T-helper 2 cell (primary cell): ENCODE data around the gene EMILIN2.
"Not testable (repeated sequence)": the region's sequence is repeated elsewhere in the genome, so short reads cannot be mapped to it uniquely, and the experiment has no call there.

Experiments used
- DNase-seq, 5 experiments: peaks; one replicate each; pipeline versions ENCODE4 v3.0.0 to v3.0.0-alpha.2; 2012 to 2022

The EMILIN2 gene

DNA sequence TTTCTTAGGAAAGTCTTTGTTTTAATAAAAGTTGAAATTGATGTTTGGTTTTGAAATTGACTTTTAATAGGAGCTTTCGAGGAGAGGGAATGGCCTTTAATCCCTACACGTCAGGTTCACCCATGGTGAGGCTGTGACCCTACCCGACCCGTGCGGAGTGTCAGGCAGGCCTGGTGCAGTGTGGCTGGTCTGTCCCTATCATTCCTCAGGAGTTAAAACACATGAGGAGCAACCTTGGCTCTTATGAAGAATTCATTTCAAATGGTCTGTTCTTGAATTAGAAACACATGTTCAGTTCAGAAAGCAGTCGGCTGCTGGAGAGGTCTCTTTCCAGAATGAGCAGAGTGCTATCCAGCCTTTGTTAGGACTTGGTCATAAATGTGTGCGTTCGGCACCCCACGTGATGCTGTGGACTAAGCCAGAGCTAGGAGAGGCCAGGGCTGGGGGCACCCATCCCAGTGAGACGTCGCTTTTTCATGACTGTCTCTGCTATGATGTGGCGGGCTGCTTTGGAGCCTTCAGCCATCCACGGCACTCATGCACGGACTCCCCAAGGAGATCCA lies 54.7 kb downstream of the EMILIN2 start:
- no peak for DNase-seq

GRCh38 chr18:2902327-2902726 lies 55.5 kb downstream of the EMILIN2 start:
- no peak for DNase-seq

GRCh38 chr18:2903006-2903405 lies 56.2 kb downstream of the EMILIN2 start:
- no peak for DNase-seq

GRCh38 chr18:2905854-2906703 lies 59.3 kb downstream of the EMILIN2 start:
- DNase-seq, result peak in 3 of 5 experiments; percentile 9 to 42 (median 21)

- peak; percentile 29 to 58 (median 38) for DNase-seq
Measured at GRCh38 chr18:2906704-2907549, 60.1 kb downstream of the EMILIN2 start.

GRCh38 chr18:2907550-2908135 lies 60.8 kb downstream of the EMILIN2 start:
- DNase-seq, result no peak

- DNase-seq, result no peak
Measured at GRCh38 chr18:2908166-2908945, 61.5 kb downstream of the EMILIN2 start.

DNA sequence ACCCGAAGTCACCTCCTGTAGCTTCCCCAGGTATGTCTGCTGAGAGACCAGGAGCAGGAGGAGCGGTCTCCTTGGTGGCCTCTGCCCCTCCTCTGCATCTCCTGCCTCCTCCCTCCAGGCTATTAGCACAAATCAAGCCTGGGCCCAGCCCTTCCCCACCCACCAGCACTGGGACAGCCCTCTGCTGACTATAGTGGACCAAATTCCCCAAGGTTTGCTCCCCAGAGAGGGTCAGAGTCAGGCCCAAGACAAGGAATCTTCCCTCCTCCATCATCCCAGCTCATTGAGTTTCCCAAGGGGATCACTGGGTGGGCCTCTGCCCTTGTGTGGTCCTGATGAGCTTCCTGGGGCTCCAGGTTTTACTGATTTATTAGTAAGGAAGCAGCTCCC lies 62.1 kb downstream of the EMILIN2 start:
- no peak for DNase-seq

GRCh38 chr18:2909431-2910140 lies 62.8 kb downstream of the EMILIN2 start:
- no peak for DNase-seq

DNA sequence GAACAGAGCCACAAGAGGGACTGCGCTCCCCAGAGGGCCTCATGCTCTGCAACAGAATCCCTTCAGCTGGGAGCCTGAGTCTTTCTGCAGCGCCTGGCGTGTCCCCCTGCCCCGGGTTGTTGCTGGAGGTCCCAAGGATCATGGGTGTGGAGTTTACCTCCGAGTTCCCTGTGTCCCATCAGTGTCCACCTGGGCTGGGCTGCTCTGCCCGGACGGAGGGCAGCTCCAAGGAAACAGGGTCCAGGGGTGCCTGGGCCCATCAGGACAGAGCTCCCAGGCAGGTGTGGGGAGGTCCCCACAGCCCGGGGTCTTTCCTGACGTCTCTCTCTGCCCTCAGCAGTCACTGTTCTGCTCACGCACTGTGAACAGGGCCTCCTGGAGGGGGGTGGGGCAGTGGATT lies 63.5 kb downstream of the EMILIN2 start:
- DNase-seq, result no peak

DNA sequence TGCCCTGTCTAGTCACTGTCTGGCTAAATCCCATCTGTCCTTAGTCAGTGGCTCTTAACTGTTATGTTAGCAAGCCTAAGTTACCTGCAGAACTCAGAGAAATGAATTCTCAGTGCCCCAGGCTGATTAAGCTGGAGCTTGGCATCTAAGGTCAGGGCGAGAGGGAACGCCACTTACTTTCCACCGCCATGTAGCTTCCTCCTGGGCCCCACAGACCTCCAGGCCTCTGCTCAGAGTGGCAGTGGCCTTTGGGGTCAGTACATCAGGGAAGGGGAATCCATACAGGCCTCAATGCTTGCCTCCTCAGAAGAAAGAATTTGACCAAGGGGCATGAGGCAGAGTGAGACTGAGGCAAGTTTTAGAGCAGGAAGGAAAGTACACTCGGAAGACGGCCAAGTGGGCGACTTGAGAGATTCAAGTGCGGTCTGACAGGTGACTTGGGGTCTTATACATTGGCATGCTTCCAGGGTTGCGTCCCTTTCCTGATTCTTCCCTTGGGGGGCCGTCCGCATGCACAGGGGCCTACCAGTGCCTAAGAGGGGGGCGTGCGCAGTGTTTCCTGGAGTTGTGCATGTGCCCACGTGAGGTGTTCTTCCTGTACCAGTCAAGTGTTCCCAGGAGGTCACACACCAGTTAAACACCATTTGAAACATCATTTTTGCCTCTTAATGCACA lies 64.1 kb downstream of the EMILIN2 start:
- DNase-seq, result no peak

- DNase-seq, result no peak
Measured at GRCh38 chr18:2911533-2911932, 64.7 kb downstream of the EMILIN2 start.

DNA sequence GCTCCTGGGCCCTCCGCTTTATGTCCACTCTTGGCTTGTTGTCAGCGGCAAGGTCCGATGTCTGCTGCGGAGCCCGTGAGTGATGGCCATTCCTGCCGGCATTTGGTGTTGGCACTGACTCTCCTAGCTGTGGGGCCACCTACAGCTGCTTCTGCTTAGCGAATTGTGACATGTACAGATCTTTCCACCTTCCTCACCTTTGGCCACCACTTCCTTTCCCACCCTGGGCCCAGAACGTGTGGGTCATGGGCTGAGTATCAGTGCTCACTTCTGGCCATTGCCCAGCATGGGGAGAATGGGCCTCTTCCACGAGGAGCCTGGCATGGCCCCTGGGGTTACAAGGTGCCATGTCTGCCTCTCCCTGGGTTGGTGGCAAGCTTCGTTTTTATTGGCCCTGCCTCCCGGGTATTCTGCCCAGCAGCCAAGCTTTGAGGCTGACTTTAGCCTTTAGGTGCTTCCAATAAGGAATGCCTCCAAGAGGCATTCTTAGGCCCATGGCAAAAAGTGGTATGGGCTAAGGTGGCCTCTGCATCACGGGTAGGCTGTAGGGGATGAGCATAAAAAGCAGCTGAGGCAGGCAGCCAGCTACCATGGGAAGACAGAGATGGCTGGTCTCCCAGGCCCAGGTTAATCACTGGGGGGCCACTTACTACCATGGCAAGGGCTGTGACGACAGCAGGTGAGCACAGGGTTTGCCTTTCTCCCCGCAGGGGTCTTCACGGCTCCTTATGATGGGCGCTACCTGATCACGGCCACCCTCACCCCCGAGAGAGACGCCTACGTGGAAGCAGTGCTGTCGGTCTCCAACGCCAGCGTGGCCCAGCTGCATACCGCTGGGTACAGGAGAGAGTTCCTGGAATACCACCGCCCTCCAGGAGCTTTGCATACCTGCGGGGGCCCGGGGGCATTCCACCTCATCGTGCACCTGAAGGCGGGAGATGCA lies 65.8 kb downstream of the EMILIN2 start:
- DNase-seq, result no peak

DNA sequence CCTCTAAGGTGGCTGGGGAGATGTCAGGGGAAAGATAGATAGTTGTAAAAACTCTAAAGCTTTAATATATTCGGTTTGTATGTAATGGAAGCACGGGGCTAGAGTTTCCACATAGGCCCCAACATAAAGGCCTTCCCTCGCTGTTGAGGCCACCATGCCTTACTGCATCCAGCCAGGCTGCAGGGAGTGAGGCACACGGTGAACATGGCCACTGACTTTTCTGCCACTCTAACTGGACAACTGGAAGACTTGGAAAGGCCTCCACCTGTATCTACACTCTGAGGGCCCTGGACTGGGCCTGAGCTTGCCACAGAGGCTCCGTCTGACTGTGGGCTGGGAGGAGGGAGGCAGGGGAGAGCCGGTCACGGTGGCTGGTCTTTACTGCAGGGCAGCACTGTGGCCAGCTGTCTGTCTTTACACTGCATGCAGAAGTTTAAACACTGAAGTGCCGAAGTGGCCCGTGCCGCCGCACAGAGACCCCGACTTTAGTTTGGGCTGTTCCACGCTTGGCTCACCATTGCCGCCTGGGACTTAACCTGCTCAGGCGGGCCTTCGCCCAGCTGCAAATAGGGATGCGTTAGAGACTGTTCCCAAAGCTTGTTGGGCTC lies 66.7 kb downstream of the EMILIN2 start:
- no peak for DNase-seq

- no peak for DNase-seq
Measured at GRCh38 chr18:2914185-2914880, 67.5 kb downstream of the EMILIN2 start.

- DNase-seq, result no peak
Measured at GRCh38 chr18:2914881-2915240, 68.1 kb downstream of the EMILIN2 start.

- not testable (repeated sequence) for DNase-seq
Measured at GRCh38 chr18:2915486-2915885, 68.7 kb downstream of the EMILIN2 start.

DNA sequence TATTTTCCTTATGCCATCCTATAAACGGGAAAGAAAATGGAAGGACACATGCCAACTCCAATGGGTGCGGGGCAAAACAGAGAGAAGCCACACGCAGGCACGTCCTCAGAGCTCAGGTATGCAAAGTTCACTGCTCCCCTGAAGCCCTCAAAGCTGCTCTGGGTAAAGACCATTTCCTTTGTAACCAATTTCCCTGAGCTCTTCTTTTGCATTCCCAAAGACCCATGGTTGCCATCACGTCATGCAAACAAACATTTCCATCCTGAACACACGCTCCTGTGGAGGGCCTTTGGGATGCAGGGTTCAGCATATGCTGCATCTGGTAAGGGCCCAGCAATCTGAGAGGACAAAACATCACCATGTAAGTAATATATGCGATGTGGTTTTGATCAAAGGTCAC lies 69.4 kb downstream of the EMILIN2 start:
- DNase-seq, result no peak
